SIG-M5 (cell line): ENCODE measurements around the gene RNF175.
A peak's percentile ranks its signal among the peaks of the same experiment; 100 is the strongest.

Experiments
- DNase-seq: peaks from one replicate; lab custom pipeline; 2025; lab: John Stamatoyannopoulos, UW

RNF175 gene

GRCh38 chr4:153748378-153748777, 11.4 kb downstream of the RNF175 start:
- DNase-seq: no peak

GRCh38 chr4:153747406-153747955, 12.3 kb downstream of the RNF175 start:
- DNase-seq: no peak

- DNase-seq: no peak
Observed at GRCh38 chr4:153745651-153746050, 14.2 kb downstream of the RNF175 start.

GRCh38 chr4:153741541-153741940, 18.3 kb downstream of the RNF175 start:
- DNase-seq: no peak

GRCh38 chr4:153735906-153736461, 23.8 kb downstream of the RNF175 start:
- no peak for DNase-seq

GRCh38 chr4:153733751-153734448, 25.9 kb downstream of the RNF175 start:
- no peak for DNase-seq

- no peak for DNase-seq
Observed at GRCh38 chr4:153731239-153731638, 28.6 kb downstream of the RNF175 start.

- DNase-seq: no peak
Observed at GRCh38 chr4:153729895-153730294, 29.9 kb downstream of the RNF175 start.

- no peak for DNase-seq
Observed at GRCh38 chr4:153728660-153729059, 31.2 kb downstream of the RNF175 start.

GRCh38 chr4:153728151-153728550, 31.7 kb downstream of the RNF175 start:
- DNase-seq: no peak

- DNase-seq: no peak
Observed at GRCh38 chr4:153725831-153726154, 34.0 kb downstream of the RNF175 start.

- no peak for DNase-seq
Observed at GRCh38 chr4:153725136-153725830, 34.5 kb downstream of the RNF175 start.

- no peak for DNase-seq
Observed at GRCh38 chr4:153724606-153725005, 35.2 kb downstream of the RNF175 start.

- no peak for DNase-seq
Observed at GRCh38 chr4:153722036-153722435, 37.8 kb downstream of the RNF175 start.

- no peak for DNase-seq
Observed at GRCh38 chr4:153713866-153714646, 45.8 kb downstream of the RNF175 start.

- DNase-seq: no peak
Observed at GRCh38 chr4:153710681-153711080, 49.1 kb downstream of the RNF175 start.

- peak; percentile 29 for DNase-seq
Observed at GRCh38 chr4:153706519-153706918, 53.3 kb downstream of the RNF175 start.

- DNase-seq: peak; percentile 52
Observed at GRCh38 chr4:153705743-153706468, 53.9 kb downstream of the RNF175 start.

- no peak for DNase-seq
Observed at GRCh38 chr4:153704522-153704921, 55.3 kb downstream of the RNF175 start.

- DNase-seq: no peak
Observed at GRCh38 chr4:153684971-153685371, 74.9 kb downstream of the RNF175 start.

GRCh38 chr4:153684182-153684970, 75.4 kb downstream of the RNF175 start, which contains the start of gene TLR2:
TLR2 (plus strand) TSS chr4:153684280; CDS start chr4:153702908, 18,628 bp downstream.
- DNase-seq: no peak
